HEK293 (cell line): Measurements from ENCODE around the gene RNF215.

Experiments
- CTCF ChIA-PET: fragments of 350-600 bp; formaldehyde crosslinking; extraction: SDS; loops from one replicate; lab custom pipeline; 2021; ENCODE audit warnings: antibody characterized with exemption; lab: Yijun Ruan, JAX
- POLR2A ChIA-PET: fragments of 300-600 bp; formaldehyde crosslinking; extraction: SDS; loops from one replicate; lab custom pipeline; 2020; ENCODE audit warnings: antibody characterized with exemption, inconsistent platforms; lab: Yijun Ruan, JAX
- H3K27ac ChIP-seq: fragments of 200-500 bp; sonication (Bioruptor generic); 2 replicates; pipeline ENCODE4 v1.5.1; 2014; ENCODE audit warnings: low read depth, low read length, control low read depth, inconsistent platforms; ENCODE audit errors: extremely low read depth
- H3K36me3 ChIP-seq, 2 experiments: fragments of 200-500 bp in 1 of 2; sonication (Bioruptor generic) in 1 of 2; 1 replicate in 1 of 2; 2 replicates in 1 of 2; pipeline ENCODE4 v1.5.1; 2014 to 2017; ENCODE audit warnings: inconsistent platforms in 2 of 2, low read length in 2 of 2; ENCODE audit not compliant: control insufficient read depth in 2 of 2, insufficient read depth in 1 of 2
- H3K4me1 ChIP-seq: fragments of 200-500 bp; sonication (Bioruptor generic); 2 replicates; pipeline ENCODE4 v1.5.1; 2014; ENCODE audit warnings: mild to moderate bottlenecking, low read length, inconsistent platforms; ENCODE audit not compliant: control insufficient read depth, insufficient read depth
- H3K4me3 ChIP-seq: 2 replicates; pipeline ENCODE4 v1.5.1; 2011; ENCODE audit warnings: low read depth, mild to moderate bottlenecking, control low read depth, low read length, moderate library complexity
- H3K9me3 ChIP-seq: fragments of 200-500 bp; sonication (Bioruptor generic); 2 replicates; pipeline ENCODE4 v1.5.1; 2014; ENCODE audit warnings: low read depth, low read length, inconsistent platforms; ENCODE audit not compliant: control insufficient read depth, insufficient read depth
- FEZF1 ChIP-seq: fragments of 450-650 bp; formaldehyde crosslinking; IDR thresholded peaks from 2 replicates; pipeline ENCODE4 v1.5.1; 2016; ENCODE audit warnings: missing biosample characterization, missing genetic modification characterization
- IKZF3 ChIP-seq: fragments of 450-650 bp; IDR thresholded peaks from 2 replicates; pipeline ENCODE4 v1.5.0; 2018; ENCODE audit warnings: missing biosample characterization, mild to moderate bottlenecking, missing genetic modification characterization, moderate library complexity
- PRDM1 ChIP-seq: fragments of 450-650 bp; formaldehyde crosslinking; IDR thresholded peaks from 2 replicates; pipeline ENCODE4; 2016; ENCODE audit warnings: missing biosample characterization, missing genetic modification characterization
- SP7 ChIP-seq: fragments of 450-650 bp; formaldehyde crosslinking; IDR thresholded peaks from 2 replicates; pipeline ENCODE4 v1.5.1; 2016; ENCODE audit warnings: missing biosample characterization, missing genetic modification characterization
- ZBTB17 ChIP-seq: fragments of 450-650 bp; formaldehyde crosslinking; IDR thresholded peaks from 2 replicates; pipeline ENCODE4 v1.5.1; 2016; ENCODE audit warnings: missing biosample characterization, missing genetic modification characterization
- ZEB2 ChIP-seq: fragments of 450-650 bp; formaldehyde crosslinking; IDR thresholded peaks from 2 replicates; pipeline ENCODE4 v1.5.1; 2016; ENCODE audit warnings: missing biosample characterization, missing genetic modification characterization
- ZIC2 ChIP-seq: fragments of 450-650 bp; formaldehyde crosslinking; IDR thresholded peaks from 2 replicates; pipeline ENCODE4 v1.5.1; 2016; ENCODE audit warnings: missing biosample characterization, missing genetic modification characterization
- ZNF37A ChIP-seq: fragments of 450-650 bp; IDR thresholded peaks from 2 replicates; pipeline ENCODE4 v1.5.1; 2018; ENCODE audit warnings: missing biosample characterization, missing genetic modification characterization
- ZNF48 ChIP-seq: fragments of 450-650 bp; formaldehyde crosslinking; IDR thresholded peaks from 2 replicates; pipeline ENCODE4 v1.5.1; 2016; ENCODE audit warnings: missing biosample characterization, missing genetic modification characterization
- ZNF548 ChIP-seq: fragments of 450-650 bp; formaldehyde crosslinking; IDR thresholded peaks from 2 replicates; pipeline ENCODE4 v1.5.1; 2016; ENCODE audit warnings: missing biosample characterization, missing genetic modification characterization
- ZNF549 ChIP-seq: fragments of 450-650 bp; IDR thresholded peaks from 2 replicates; pipeline ENCODE4 v1.5.1; 2018; ENCODE audit warnings: missing biosample characterization, missing genetic modification characterization, mild to moderate bottlenecking, inconsistent platforms, moderate library complexity
- ZNF560 ChIP-seq: fragments of 450-650 bp; formaldehyde crosslinking; IDR thresholded peaks from 2 replicates; pipeline ENCODE4 v1.5.1; 2017; ENCODE audit warnings: missing biosample characterization, missing genetic modification characterization, borderline replicate concordance
- ZNF701 ChIP-seq: fragments of 450-650 bp; formaldehyde crosslinking; IDR thresholded peaks from 2 replicates; pipeline ENCODE4 v1.5.1; 2016; ENCODE audit warnings: missing biosample characterization, missing genetic modification characterization
- TF ChIP-seq, protein P1 (sequence below): fragments of 450-650 bp; formaldehyde crosslinking; IDR thresholded peaks from 2 replicates; pipeline ENCODE4 v1.5.1; 2016; ENCODE audit warnings: missing biosample characterization, missing genetic modification characterization
- TF ChIP-seq, protein P2 (sequence below): fragments of 450-650 bp; formaldehyde crosslinking; IDR thresholded peaks from 2 replicates; pipeline ENCODE4 v1.5.1; 2017; ENCODE audit warnings: missing biosample characterization, missing genetic modification characterization
- TF ChIP-seq, protein P3 (sequence below): fragments of 450-650 bp; formaldehyde crosslinking; IDR thresholded peaks from 2 replicates; pipeline ENCODE4 v1.5.1; 2016; ENCODE audit warnings: missing biosample characterization, missing genetic modification characterization
- TF ChIP-seq, protein P4 (sequence below): fragments of 450-650 bp; formaldehyde crosslinking; IDR thresholded peaks from 2 replicates; pipeline ENCODE4 v1.5.1; 2016; ENCODE audit warnings: missing biosample characterization, missing genetic modification characterization

The RNF215 gene

DNA sequence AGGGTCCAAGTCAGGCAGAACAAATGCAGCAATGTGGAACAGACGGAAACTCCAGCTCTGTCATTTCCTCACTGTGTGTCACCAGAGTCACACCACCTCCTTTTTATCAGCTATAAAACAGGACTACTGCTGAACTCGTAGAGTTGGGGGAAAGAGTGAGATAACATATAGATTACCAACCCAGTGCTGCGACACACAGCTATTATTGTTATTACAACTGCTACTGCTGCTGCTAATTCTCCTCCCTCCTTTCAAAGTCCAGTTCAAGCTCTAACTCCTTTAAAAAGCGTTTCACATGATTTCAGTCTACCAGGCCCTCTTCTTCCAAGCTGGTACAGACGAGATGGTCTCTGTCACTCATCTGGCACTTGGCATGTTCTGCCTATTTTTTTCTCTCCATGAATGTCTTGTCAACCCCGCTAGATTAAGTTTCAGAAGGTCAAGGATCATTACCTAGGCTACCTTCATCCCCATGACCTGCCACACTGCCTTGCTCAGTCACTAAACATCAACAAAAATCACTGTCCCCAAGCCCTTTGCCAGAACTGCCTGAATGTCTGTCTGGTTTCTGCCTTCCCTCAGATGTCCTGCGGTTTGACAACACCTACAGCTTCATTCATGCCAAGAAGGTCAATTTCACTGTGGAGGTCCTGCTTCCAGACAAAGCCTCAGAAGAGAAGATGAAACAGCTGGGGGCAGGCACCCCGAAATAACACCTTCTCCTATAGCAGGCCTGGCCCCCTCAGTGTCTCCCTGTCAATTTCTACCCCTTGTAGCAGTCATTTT lies 34.7 kb upstream of the RNF215 start (continued):
- TF ChIP-seq, protein P1, sequence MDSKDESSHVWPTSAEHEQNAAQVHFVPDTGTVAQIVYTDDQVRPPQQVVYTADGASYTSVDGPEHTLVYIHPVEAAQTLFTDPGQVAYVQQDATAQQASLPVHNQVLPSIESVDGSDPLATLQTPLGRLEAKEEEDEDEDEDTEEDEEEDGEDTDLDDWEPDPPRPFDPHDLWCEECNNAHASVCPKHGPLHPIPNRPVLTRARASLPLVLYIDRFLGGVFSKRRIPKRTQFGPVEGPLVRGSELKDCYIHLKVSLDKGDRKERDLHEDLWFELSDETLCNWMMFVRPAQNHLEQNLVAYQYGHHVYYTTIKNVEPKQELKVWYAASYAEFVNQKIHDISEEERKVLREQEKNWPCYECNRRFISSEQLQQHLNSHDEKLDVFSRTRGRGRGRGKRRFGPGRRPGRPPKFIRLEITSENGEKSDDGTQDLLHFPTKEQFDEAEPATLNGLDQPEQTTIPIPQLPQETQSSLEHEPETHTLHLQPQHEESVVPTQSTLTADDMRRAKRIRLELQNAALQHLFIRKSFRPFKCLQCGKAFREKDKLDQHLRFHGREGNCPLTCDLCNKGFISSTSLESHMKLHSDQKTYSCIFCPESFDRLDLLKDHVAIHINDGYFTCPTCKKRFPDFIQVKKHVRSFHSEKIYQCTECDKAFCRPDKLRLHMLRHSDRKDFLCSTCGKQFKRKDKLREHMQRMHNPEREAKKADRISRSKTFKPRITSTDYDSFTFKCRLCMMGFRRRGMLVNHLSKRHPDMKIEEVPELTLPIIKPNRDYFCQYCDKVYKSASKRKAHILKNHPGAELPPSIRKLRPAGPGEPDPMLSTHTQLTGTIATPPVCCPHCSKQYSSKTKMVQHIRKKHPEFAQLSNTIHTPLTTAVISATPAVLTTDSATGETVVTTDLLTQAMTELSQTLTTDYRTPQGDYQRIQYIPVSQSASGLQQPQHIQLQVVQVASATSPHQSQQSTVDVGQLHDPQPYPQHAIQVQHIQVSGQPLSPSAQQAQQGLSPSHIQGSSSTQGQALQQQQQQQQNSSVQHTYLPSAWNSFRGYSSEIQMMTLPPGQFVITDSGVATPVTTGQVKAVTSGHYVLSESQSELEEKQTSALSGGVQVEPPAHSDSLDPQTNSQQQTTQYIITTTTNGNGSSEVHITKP (tag by site-specific recombination) = 0 out of 2 replicates have a peak, but pooled peaks have one; percentile 19
- TF ChIP-seq ZBTB17 (tag by site-specific recombination) (no peak), ZEB2 (tag by site-specific recombination) (no peak), ZNF548 (tag by site-specific recombination) (no peak), ZNF48 (no peak), IKZF3 (tag by site-specific recombination) (no peak), SP7 (tag by site-specific recombination) (peak; percentile 65; the same call in 1 of the 2 replicates), ZNF37A (tag by site-specific recombination) (no peak)
- TF ChIP-seq, protein P2, sequence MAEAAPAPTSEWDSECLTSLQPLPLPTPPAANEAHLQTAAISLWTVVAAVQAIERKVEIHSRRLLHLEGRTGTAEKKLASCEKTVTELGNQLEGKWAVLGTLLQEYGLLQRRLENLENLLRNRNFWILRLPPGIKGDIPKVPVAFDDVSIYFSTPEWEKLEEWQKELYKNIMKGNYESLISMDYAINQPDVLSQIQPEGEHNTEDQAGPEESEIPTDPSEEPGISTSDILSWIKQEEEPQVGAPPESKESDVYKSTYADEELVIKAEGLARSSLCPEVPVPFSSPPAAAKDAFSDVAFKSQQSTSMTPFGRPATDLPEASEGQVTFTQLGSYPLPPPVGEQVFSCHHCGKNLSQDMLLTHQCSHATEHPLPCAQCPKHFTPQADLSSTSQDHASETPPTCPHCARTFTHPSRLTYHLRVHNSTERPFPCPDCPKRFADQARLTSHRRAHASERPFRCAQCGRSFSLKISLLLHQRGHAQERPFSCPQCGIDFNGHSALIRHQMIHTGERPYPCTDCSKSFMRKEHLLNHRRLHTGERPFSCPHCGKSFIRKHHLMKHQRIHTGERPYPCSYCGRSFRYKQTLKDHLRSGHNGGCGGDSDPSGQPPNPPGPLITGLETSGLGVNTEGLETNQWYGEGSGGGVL (tag by site-specific recombination) = peak; percentile 59
- TF ChIP-seq, protein P3, sequence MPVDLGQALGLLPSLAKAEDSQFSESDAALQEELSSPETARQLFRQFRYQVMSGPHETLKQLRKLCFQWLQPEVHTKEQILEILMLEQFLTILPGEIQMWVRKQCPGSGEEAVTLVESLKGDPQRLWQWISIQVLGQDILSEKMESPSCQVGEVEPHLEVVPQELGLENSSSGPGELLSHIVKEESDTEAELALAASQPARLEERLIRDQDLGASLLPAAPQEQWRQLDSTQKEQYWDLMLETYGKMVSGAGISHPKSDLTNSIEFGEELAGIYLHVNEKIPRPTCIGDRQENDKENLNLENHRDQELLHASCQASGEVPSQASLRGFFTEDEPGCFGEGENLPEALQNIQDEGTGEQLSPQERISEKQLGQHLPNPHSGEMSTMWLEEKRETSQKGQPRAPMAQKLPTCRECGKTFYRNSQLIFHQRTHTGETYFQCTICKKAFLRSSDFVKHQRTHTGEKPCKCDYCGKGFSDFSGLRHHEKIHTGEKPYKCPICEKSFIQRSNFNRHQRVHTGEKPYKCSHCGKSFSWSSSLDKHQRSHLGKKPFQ (tag by site-specific recombination) = peak; percentile 61

DNA sequence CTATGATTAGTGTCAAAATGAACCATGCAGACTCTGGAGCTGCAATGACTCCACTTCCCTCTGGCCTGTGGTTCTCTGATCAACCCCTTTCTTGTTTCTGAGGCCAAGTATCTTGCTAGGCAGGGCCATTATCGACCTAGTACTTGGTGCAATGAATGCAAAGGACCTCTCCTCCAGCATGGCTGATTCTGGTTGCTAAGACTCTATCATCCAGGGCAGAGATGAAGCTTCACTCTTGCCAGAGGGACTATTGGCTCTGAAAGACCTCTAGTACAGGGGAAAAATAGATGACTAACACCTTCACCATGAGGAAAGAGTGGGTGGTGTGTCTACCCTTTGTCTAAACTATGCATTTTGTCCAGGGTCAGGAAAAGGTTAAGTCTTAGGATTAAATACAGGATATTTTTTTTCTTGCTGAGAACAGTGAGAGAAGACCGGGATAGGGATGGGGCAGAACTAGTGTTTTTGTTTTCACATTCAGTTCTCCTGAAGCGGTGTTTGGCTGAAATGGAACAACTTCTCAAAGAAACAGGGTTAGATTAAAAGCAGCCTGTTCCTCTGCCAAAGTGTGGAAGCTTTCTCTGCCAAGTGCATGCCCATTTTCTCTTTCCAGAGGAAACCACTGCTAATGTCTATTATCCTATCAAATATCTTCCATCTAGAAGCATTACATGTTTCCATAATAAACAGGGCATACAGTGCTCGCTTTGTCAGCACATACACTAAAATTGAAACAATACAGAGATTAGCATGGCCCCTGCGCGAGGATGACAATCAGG lies 33.3 kb upstream of the RNF215 start:
- Histone ChIP-seq H3K4me1 (peaks cover 25% of the 10 kb centered on the region), H3K9me3 (no peaks in the 10 kb centered on the region), H3K27ac (no peak overlapping the region), H3K36me3 (peaks cover 0 to 50% of the 10 kb centered on the region in 2 experiments; a peak in 1 of 3 replicates), H3K4me3 (no peak overlapping the region)
- ChIA-PET CTCF (interaction anchor here (0.8 to 1.0 kb wide), 2 partner anchors 133 to 145 kb away, joined by 4 read pairs; no protein-coding TSS in a partner anchor), POLR2A (interaction anchor here (4.7 to 6.0 kb wide), 2 partner anchors 9 to 24 kb away, joined by 78 to 86 read pairs; partner anchors contain the start of gene SEC14L2)
- TF ChIP-seq ZNF549 (tag by site-specific recombination) (no peak), FEZF1 (peak; percentile 24; the same call in 1 of the 2 replicates), ZNF560 (no peak), ZNF701 (tag by site-specific recombination) (no peak), ZIC2 (tag by site-specific recombination) (no peak), PRDM1 (tag by site-specific recombination) (0 out of 2 replicates have a peak, but pooled peaks have one; percentile 12)
- TF ChIP-seq, protein P4, sequence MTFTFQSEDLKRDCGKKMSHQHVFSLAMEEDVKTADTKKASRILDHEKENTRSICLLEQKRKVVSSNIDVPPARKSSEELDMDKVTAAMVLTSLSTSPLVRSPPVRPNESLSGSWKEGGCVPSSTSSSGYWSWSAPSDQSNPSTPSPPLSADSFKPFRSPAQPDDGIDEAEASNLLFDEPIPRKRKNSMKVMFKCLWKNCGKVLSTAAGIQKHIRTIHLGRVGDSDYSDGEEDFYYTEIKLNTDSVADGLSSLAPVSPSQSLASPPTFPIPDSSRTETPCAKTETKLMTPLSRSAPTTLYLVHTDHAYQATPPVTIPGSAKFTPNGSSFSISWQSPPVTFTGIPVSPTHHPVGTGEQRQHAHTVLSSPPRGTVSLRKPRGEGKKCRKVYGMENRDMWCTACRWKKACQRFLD (tag by site-specific recombination) = no peak
- TF ChIP-seq, all 188 proteins: peak for 2
